Glutamatergic neuron (in vitro differentiated cells): ENCODE data around the gene TENT4B. TPM values are rescaled to one million over a fixed set of nuclear protein-coding genes. Genes with fewer than 3 reads are reported as not detected.

Experiments used
- DNase-seq: peaks from one replicate; pipeline ENCODE4 v3.0.0; 2022
- H3K27ac Mint-ChIP-seq: one replicate; pipeline ENCODE4 v1.8.0; 2020; ENCODE audit warnings: mild to moderate bottlenecking, mixed read lengths, inconsistent platforms; ENCODE audit not compliant: unreplicated experiment
- H3K27me3 Mint-ChIP-seq: one replicate; pipeline ENCODE4 v1.8.0; 2020; ENCODE audit warnings: mild to moderate bottlenecking, moderate library complexity, mixed read lengths, inconsistent platforms; ENCODE audit not compliant: unreplicated experiment
- H3K36me3 Mint-ChIP-seq: one replicate; pipeline ENCODE4 v1.8.0; 2020; ENCODE audit warnings: mild to moderate bottlenecking, mixed read lengths, inconsistent platforms; ENCODE audit not compliant: unreplicated experiment
- H3K4me1 Mint-ChIP-seq: one replicate; pipeline ENCODE4 v1.8.0; 2020; ENCODE audit warnings: mild to moderate bottlenecking, low read depth, mixed read lengths, inconsistent platforms; ENCODE audit not compliant: unreplicated experiment
- H3K4me3 Mint-ChIP-seq: one replicate; pipeline ENCODE4 v1.8.0; 2020; ENCODE audit warnings: mild to moderate bottlenecking, mixed read lengths, inconsistent platforms; ENCODE audit not compliant: unreplicated experiment
- H3K9me3 Mint-ChIP-seq: one replicate; pipeline ENCODE4 v1.8.0; 2020; ENCODE audit warnings: mild to moderate bottlenecking, moderate library complexity, mixed read lengths, inconsistent platforms; ENCODE audit not compliant: unreplicated experiment
- CTCF ChIP-seq: fragments of 200-600 bp; sonication (generic); IDR thresholded peaks from one replicate; pipeline ENCODE4 v1.5.0; 2021; ENCODE audit not compliant: partially characterized antibody, unreplicated experiment
- total RNA-seq: library from RNA; stranded (reverse); fragmentation: NEBNext Ultra II Directional; extraction: Animal tissue kit (Norgen Biotek cat#: 25700); gene quantifications from one replicate; pipeline ENCODE4 v1.2.1, GENCODE V29; 2021; ENCODE audit not compliant: unreplicated experiment

TENT4B gene
- total RNA-seq, 1 donor from 2014 or later, result 9.5 TPM

- peaks cover under 1% of the 10 kb centered on the region for H3K9me3 Mint-ChIP-seq
- no peak overlapping the region for H3K4me3 Mint-ChIP-seq
- H3K36me3 Mint-ChIP-seq, result peaks cover 5% of the 10 kb centered on the region
- H3K27ac Mint-ChIP-seq, result no peak overlapping the region
- DNase-seq, result no peak
- peaks cover 2% of the 10 kb centered on the region for H3K4me1 Mint-ChIP-seq
- TF ChIP-seq CTCF, result no peak
- H3K27me3 Mint-ChIP-seq, result peaks cover 2% of the 10 kb centered on the region
Observed at GRCh38 chr16:50182441-50182840, 29.3 kb downstream of the TENT4B start.

DNA sequence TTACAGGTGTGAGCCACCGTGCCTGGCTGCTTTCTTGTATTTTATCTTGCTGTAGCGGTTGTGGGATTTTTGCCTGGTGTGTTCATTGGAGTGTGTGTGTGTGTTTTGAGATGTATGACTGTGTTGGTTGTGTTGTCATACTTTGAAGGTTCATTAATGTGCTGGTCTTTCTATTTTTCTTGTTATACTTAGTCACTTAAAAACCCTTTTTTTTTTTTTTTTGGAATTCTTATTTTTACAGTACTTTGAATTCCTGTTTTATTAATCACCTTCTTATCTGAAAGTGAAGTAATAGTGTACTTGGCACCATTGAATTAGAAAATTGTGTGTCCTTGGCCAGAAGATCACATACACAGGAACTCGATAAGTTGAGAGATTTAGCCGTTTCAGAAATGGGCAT lies 30.2 kb downstream of the TENT4B start:
- Mint-ChIP-seq H3K27me3 (peaks cover 2% of the 10 kb centered on the region), H3K4me3 (no peak overlapping the region), H3K27ac (no peak overlapping the region), H3K4me1 (peaks cover 2% of the 10 kb centered on the region), H3K9me3 (no peaks in the 10 kb centered on the region), H3K36me3 (no peaks in the 10 kb centered on the region)
- TF ChIP-seq CTCF, result no peak
- DNase-seq, result no peak

GRCh38 chr16:50185005-50185505 lies 31.9 kb downstream of the TENT4B start:
- Mint-ChIP-seq H3K27ac (no peak overlapping the region), H3K4me3 (no peak overlapping the region), H3K9me3 (no peaks in the 10 kb centered on the region), H3K27me3 (peaks cover 2% of the 10 kb centered on the region), H3K36me3 (no peaks in the 10 kb centered on the region), H3K4me1 (peaks cover 2% of the 10 kb centered on the region)
- no peak for TF ChIP-seq CTCF
- DNase-seq, result no peak

DNA sequence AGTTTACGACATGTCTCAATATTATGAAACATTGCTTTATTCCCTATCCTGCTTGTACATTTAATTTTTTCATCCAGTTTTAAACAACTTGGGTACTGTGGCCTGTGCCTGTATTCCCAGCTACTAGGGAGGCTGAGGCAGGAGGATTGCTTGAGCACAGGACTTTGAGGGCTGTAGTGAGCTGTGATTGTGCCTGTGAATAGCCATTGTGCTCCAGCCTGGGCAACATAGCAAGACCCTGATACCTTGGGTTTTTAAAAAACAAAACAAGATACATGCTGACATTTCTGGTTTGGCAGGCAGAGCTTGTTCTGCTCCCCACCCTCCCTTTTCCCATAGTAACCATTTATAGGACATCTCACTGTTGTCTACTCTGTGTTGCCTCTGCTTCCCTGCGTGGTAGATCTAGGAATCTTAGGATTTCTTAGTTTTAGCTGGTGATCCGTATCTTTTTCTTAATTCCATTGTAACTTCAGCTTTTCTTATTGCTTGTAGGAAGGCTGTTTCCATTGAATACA lies 35.6 kb downstream of the TENT4B start:
- peaks cover 2% of the 10 kb centered on the region for H3K4me1 Mint-ChIP-seq
- no peak overlapping the region for H3K4me3 Mint-ChIP-seq
- DNase-seq, result no peak
- H3K27ac Mint-ChIP-seq, result no peak overlapping the region
- no peak for TF ChIP-seq CTCF
- H3K36me3 Mint-ChIP-seq, result no peaks in the 10 kb centered on the region
- no peaks in the 10 kb centered on the region for H3K27me3 Mint-ChIP-seq
- no peaks in the 10 kb centered on the region for H3K9me3 Mint-ChIP-seq

GRCh38 chr16:50190292-50190691 lies 37.2 kb downstream of the TENT4B start:
- Mint-ChIP-seq H3K4me3 (no peak overlapping the region), H3K27me3 (no peaks in the 10 kb centered on the region), H3K27ac (no peak overlapping the region), H3K4me1 (peaks cover 2% of the 10 kb centered on the region), H3K36me3 (no peaks in the 10 kb centered on the region), H3K9me3 (no peaks in the 10 kb centered on the region)
- no peak for DNase-seq
- TF ChIP-seq CTCF, result no peak
